IMR-90 (cell line): ENCODE data around the gene CEACAM20. TPM values are rescaled to one million over a fixed set of nuclear protein-coding genes. Genes with fewer than 3 reads are reported as not detected.

Source experiments
- ATAC-seq: fragments of 200-7000 bp; cut with Tn5 transposase; 2 replicates; pipeline ENCODE4 v1.9.1; 2020; ENCODE audit warnings: low read depth, mild to moderate bottlenecking, moderate library complexity
- BruUV-seq: library from RNA; stranded (reverse); fragments of 400-500 nt; replicated peaks from 2 replicates; lab custom pipeline; 2021; lab: Mats Ljungman, UMichigan
- CTCF ChIA-PET: fragments of 300-600 bp; formaldehyde crosslinking; extraction: SDS; loops from one replicate; lab custom pipeline; 2021; ENCODE audit warnings: antibody characterized with exemption; lab: Yijun Ruan, JAX
- POLR2A ChIA-PET: fragments of 300-600 bp; sonication (Branson Sonifier 250); formaldehyde crosslinking; loops from one replicate; lab custom pipeline; 2022; ENCODE audit warnings: antibody characterized with exemption; ENCODE audit not compliant: unreplicated experiment; lab: Charles Lee
- DNase-seq: peaks from one replicate; pipeline ENCODE4 v3.0.0; 2013
- H2AFZ ChIP-seq: replicated peaks from 2 replicates; pipeline ENCODE3; 2013; ENCODE audit warnings: low read length, mild to moderate bottlenecking; ENCODE audit not compliant: poor library complexity
- H2AK5ac ChIP-seq: 2 replicates; pipeline ENCODE4 v1.6.1; 2013; ENCODE audit warnings: low read depth, low read length, inconsistent platforms
- H2AK9ac ChIP-seq: replicated peaks from 2 replicates; pipeline ENCODE3; 2013; ENCODE audit warnings: mild to moderate bottlenecking, low read depth, low read length, moderate library complexity; ENCODE audit not compliant: poor library complexity
- H2BK120ac ChIP-seq: 2 replicates; pipeline ENCODE4 v1.6.1; 2013; ENCODE audit warnings: low read depth, low read length, inconsistent platforms
- H2BK15ac ChIP-seq: 3 replicates; pipeline ENCODE4 v1.6.1; 2013; ENCODE audit warnings: low read depth, low read length, inconsistent platforms
- H2BK20ac ChIP-seq: 2 replicates; pipeline ENCODE4 v1.6.1; 2013; ENCODE audit warnings: low read depth, mild to moderate bottlenecking, inconsistent platforms, low read length, moderate library complexity
- H2BK5ac ChIP-seq: 2 replicates; pipeline ENCODE4 v1.6.1; 2013; ENCODE audit warnings: mild to moderate bottlenecking, low read depth, low read length, inconsistent platforms; ENCODE audit not compliant: poor library complexity, severe bottlenecking
- H3K14ac ChIP-seq: replicated peaks from 2 replicates; pipeline ENCODE4 v1.6.1; 2013; ENCODE audit warnings: low read depth, low read length, inconsistent platforms
- H3K18ac ChIP-seq: 2 replicates; pipeline ENCODE4 v1.6.1; 2013; ENCODE audit warnings: low read depth, low read length, control low read depth
- H3K23ac ChIP-seq: 2 replicates; pipeline ENCODE4 v1.6.1; 2013; ENCODE audit warnings: low read depth, low read length, inconsistent platforms
- H3K27ac ChIP-seq: 2 replicates; pipeline ENCODE4 v1.5.1; 2013; ENCODE audit warnings: mild to moderate bottlenecking, control low read depth, low read length; ENCODE audit not compliant: insufficient read depth
- H3K27me3 ChIP-seq: 2 replicates; pipeline ENCODE4 v1.6.1; 2013; ENCODE audit warnings: low read length; ENCODE audit not compliant: control insufficient read depth, insufficient read depth
- H3K36me3 ChIP-seq: 2 replicates; pipeline ENCODE4 v1.6.1; 2013; ENCODE audit warnings: low read length, mixed read lengths; ENCODE audit not compliant: control insufficient read depth, insufficient read depth
- H3K4ac ChIP-seq: 2 replicates; pipeline ENCODE4 v1.6.1; 2013; ENCODE audit warnings: low read depth, low read length, inconsistent platforms
- H3K4me1 ChIP-seq: 2 replicates; pipeline ENCODE4 v1.6.1; 2013; ENCODE audit warnings: low read length, mixed read lengths; ENCODE audit not compliant: control insufficient read depth, insufficient read depth
- H3K4me2 ChIP-seq: 2 replicates; pipeline ENCODE4 v1.6.1; 2013; ENCODE audit warnings: low read depth, mild to moderate bottlenecking, control low read depth, low read length, moderate library complexity
- H3K4me3 ChIP-seq: 2 replicates; pipeline ENCODE4 v1.5.1; 2013; ENCODE audit warnings: low read depth, mild to moderate bottlenecking, control low read depth, low read length, moderate library complexity; ENCODE audit not compliant: insufficient read depth
- H3K56ac ChIP-seq: 2 replicates; pipeline ENCODE4 v1.6.1; 2013; ENCODE audit warnings: low read length, inconsistent platforms; ENCODE audit not compliant: insufficient read depth; ENCODE audit errors: extremely low read depth
- H3K79me1 ChIP-seq, 2 experiments: 2 replicates each; pipeline ENCODE4 v1.6.1; 2013; ENCODE audit warnings: low read length in 2 of 2, inconsistent platforms in 1 of 2, low read depth in 1 of 2
- H3K9ac ChIP-seq: 2 replicates; pipeline ENCODE4 v1.6.1; 2013; ENCODE audit warnings: low read depth, low read length, control low read depth
- H3K9me1 ChIP-seq: 2 replicates; pipeline ENCODE4 v1.6.1; 2013; ENCODE audit warnings: low read length, inconsistent platforms; ENCODE audit not compliant: insufficient read depth
- H3K9me3 ChIP-seq: 2 replicates; pipeline ENCODE4 v1.6.1; 2013; ENCODE audit warnings: low read length; ENCODE audit not compliant: control insufficient read depth, insufficient read depth
- H4K20me1 ChIP-seq: 2 replicates; pipeline ENCODE4 v1.6.1; 2013; ENCODE audit warnings: low read length, inconsistent platforms; ENCODE audit not compliant: insufficient read depth
- H4K5ac ChIP-seq: 2 replicates; pipeline ENCODE4 v1.6.1; 2013; ENCODE audit warnings: mild to moderate bottlenecking, low read depth, low read length, control low read depth
- H4K8ac ChIP-seq, 2 experiments: 2 replicates each; pipeline ENCODE4 v1.6.1; 2013; ENCODE audit warnings: low read depth in 2 of 2, low read length in 2 of 2, control low read depth in 1 of 2, inconsistent platforms in 1 of 2
- H4K91ac ChIP-seq: 2 replicates; pipeline ENCODE4 v1.6.1; 2013; ENCODE audit warnings: low read depth, low read length, inconsistent platforms; ENCODE audit not compliant: insufficient read depth
- BHLHE40 ChIP-seq: fragments of 150-350 bp; IDR thresholded peaks from 2 replicates; pipeline ENCODE4 v1.6.1; 2016; ENCODE audit warnings: mild to moderate bottlenecking, low read depth, low read length
- CEBPB ChIP-seq: IDR thresholded peaks from 2 replicates; pipeline ENCODE4 v1.6.1; 2012; ENCODE audit warnings: low read depth, low read length, improper control_type of control experiment
- CHD1 ChIP-seq: IDR thresholded peaks from 2 replicates; pipeline ENCODE4 v1.6.1; 2012; ENCODE audit warnings: low read depth, low read length, improper control_type of control experiment
- FOS ChIP-seq: fragments of 150-350 bp; IDR thresholded peaks from 2 replicates; pipeline ENCODE4 v1.6.1; 2016; ENCODE audit warnings: low read depth, low read length
- MAFK ChIP-seq: IDR thresholded peaks from 2 replicates; pipeline ENCODE4 v1.6.1; 2012; ENCODE audit warnings: low read depth, low read length, improper control_type of control experiment
- MAZ ChIP-seq: IDR thresholded peaks from 2 replicates; pipeline ENCODE4 v1.6.1; 2012; ENCODE audit warnings: low read depth, mild to moderate bottlenecking, low read length, improper control_type of control experiment, moderate library complexity, borderline replicate concordance
- MXI1 ChIP-seq: IDR thresholded peaks from 2 replicates; pipeline ENCODE4 v1.6.1; 2012; ENCODE audit warnings: low read depth, mild to moderate bottlenecking, low read length, moderate library complexity, borderline replicate concordance
- NFE2L2 ChIP-seq: fragments of 150-350 bp; IDR thresholded peaks from 2 replicates; pipeline ENCODE4 v1.6.1; 2016; ENCODE audit warnings: low read depth, mild to moderate bottlenecking, low read length
- POLR2A ChIP-seq: IDR thresholded peaks from 2 replicates; pipeline ENCODE4 v1.6.1; 2012; ENCODE audit warnings: mild to moderate bottlenecking, low read depth, low read length
- RAD21 ChIP-seq: IDR thresholded peaks from 2 replicates; pipeline ENCODE4 v1.6.1; 2012; ENCODE audit warnings: low read length, improper control_type of control experiment
- RCOR1 ChIP-seq: IDR thresholded peaks from 2 replicates; pipeline ENCODE4 v1.6.1; 2012; ENCODE audit warnings: mild to moderate bottlenecking, low read length, improper control_type of control experiment; ENCODE audit not compliant: insufficient replicate concordance
- RFX5 ChIP-seq: IDR thresholded peaks from 2 replicates; pipeline ENCODE4 v1.8.0; 2012; ENCODE audit warnings: low read depth, mild to moderate bottlenecking, low read length, moderate library complexity
- SMC3 ChIP-seq: fragments of 150-350 bp; IDR thresholded peaks from 2 replicates; pipeline ENCODE4 v1.6.1; 2016; ENCODE audit warnings: low read depth, mild to moderate bottlenecking, antibody characterized with exemption, low read length, moderate library complexity
- WGBS, 2 experiments: methylation state at CpG; one replicate each; pipeline versions ENCODE4 v1.1.5 to v1.1.7; 2013; ENCODE audit warnings: missing lambda C conversion rate in 2 of 2; ENCODE audit not compliant: insufficient read length in 1 of 2; ENCODE audit errors: extremely low coverage in 2 of 2; 5-methylcytosine and 5-hydroxymethylcytosine counted together
- dilution Hi-C: fragments of 300-500 bp; cut with HindIII; formaldehyde crosslinking; loops from one replicate; pipeline ENCODE4 v1.14.3; 2018; ENCODE audit warnings: low sequenced_read_pairs; ENCODE audit not compliant: unreplicated experiment
- in situ Hi-C: fragments of 300-500 bp; cut with MboI; formaldehyde crosslinking; loops from 3 replicates; pipeline ENCODE4 v1.14.3; 2019; ENCODE audit warnings: low sequenced_read_pairs, inconsistent platforms, mixed read lengths
- intact Hi-C: fragments of 100-400 bp; cut with micrococcal nuclease; formaldehyde crosslinking; loops from 2 replicates; pipeline ENCODE4 v1.10.0; 2022
- polyA plus RNA-seq, 3 experiments: library from polyadenylated mRNA; depleted of rRNA; stranded (reverse); fragments of >200 nt; gene quantifications; 2 replicates each; pipeline ENCODE4 v1.2.3, GENCODE V29; 2012; ENCODE audit warnings: low replicate concordance in 1 of 3
- total RNA-seq: library from RNA; depleted of rRNA; stranded (reverse); fragments of >200 nt; gene quantifications from 2 replicates; pipeline ENCODE4 v1.2.3, GENCODE V29; 2012
- TF ChIP-seq, protein P1 (sequence below): conservative IDR thresholded peaks from 2 replicates; pipeline ENCODE4 v1.5.1; 2012; ENCODE audit warnings: mild to moderate bottlenecking, low read depth, low read length, improper control_type of control experiment
- TF ChIP-seq, protein P2 (sequence below): fragments of 150-350 bp; IDR thresholded peaks from 2 replicates; pipeline ENCODE4 v1.6.1; 2017; ENCODE audit warnings: mild to moderate bottlenecking, antibody characterized with exemption, low read length, low read depth
- TF ChIP-seq, protein P3 (sequence below): fragments of 150-350 bp; IDR thresholded peaks from 2 replicates; pipeline ENCODE4 v1.6.1; 2016; ENCODE audit warnings: low read depth, mild to moderate bottlenecking, low read length, moderate library complexity, borderline replicate concordance

CEACAM20 gene
- total and polyA plus RNA-seq, 2 of the 4 experiments (the other 2 are of a cell fraction): not detected

DNA sequence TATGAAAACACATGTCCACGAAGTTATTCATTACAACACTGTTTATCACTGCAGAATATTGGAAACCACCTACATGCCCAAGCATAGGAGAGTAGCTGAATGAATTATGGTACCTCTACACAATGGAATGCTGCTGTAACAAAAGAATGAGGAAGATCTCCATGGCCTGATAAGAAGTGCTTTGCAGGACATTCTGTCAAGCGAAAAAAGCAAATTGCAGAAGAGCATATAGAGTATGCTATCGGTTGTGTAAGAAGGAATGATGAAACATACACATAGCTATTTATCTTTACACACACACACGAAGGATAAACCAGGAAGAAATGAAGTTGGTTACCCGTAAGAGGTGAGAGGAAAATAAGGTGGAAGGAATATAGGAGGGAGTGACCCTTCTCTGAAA is 37.5 kb upstream of the CEACAM20 start:
- Histone ChIP-seq H3K27ac (no peak overlapping the region), H4K8ac (no peak overlapping the region), H2AFZ (no peak overlapping the region), H4K20me1 (no peaks in the 10 kb centered on the region), H4K5ac (no peak overlapping the region), H2AK5ac (no peak overlapping the region), H2BK20ac (no peak overlapping the region), H4K91ac (no peak overlapping the region), H3K23ac (no peak overlapping the region), H3K4me3 (no peak overlapping the region), H2BK5ac (no peak overlapping the region), H3K36me3 (no peaks in the 10 kb centered on the region), H3K18ac (no peak overlapping the region), H3K27me3 (peaks cover 12% of the 10 kb centered on the region), H3K9me1 (no peaks in the 10 kb centered on the region), H3K56ac (no peak overlapping the region), H3K4ac (no peak overlapping the region), H2BK120ac (no peak overlapping the region), H3K4me1 (peaks cover 3% of the 10 kb centered on the region; the same call in 1 of the 2 replicates), H3K9me3 (no peaks in the 10 kb centered on the region), H2BK15ac (no peak overlapping the region), H3K79me1 (no peaks in the 10 kb centered on the region), H2AK9ac (no peak overlapping the region), H3K4me2 (no peak overlapping the region), H3K9ac (no peak overlapping the region), H3K14ac (no peak overlapping the region)
- dilution Hi-C loops (no loop called here), intact Hi-C loops (no loop called here), in situ Hi-C loops (loop anchor here (25.0 kb wide), 1 partner anchor 220 kb away; the partner anchor contains the start of gene CBLC)
- ATAC-seq (no peak), DNase-seq (no peak)
- WGBS, 2 experiments: no CpG with 5 or more reads among the region's 5 CpGs
- ChIA-PET POLR2A (no interaction called here), CTCF (no interaction called here)
- no TSS peak for BruUV-seq
- no peak for TF ChIP-seq MXI1
- no peak for TF ChIP-seq RAD21
- TF ChIP-seq, protein P1, sequence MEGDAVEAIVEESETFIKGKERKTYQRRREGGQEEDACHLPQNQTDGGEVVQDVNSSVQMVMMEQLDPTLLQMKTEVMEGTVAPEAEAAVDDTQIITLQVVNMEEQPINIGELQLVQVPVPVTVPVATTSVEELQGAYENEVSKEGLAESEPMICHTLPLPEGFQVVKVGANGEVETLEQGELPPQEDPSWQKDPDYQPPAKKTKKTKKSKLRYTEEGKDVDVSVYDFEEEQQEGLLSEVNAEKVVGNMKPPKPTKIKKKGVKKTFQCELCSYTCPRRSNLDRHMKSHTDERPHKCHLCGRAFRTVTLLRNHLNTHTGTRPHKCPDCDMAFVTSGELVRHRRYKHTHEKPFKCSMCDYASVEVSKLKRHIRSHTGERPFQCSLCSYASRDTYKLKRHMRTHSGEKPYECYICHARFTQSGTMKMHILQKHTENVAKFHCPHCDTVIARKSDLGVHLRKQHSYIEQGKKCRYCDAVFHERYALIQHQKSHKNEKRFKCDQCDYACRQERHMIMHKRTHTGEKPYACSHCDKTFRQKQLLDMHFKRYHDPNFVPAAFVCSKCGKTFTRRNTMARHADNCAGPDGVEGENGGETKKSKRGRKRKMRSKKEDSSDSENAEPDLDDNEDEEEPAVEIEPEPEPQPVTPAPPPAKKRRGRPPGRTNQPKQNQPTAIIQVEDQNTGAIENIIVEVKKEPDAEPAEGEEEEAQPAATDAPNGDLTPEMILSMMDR: no peak
- TF ChIP-seq BHLHE40: no peak
- TF ChIP-seq CEBPB: no peak
- no peak for TF ChIP-seq SMC3
- no peak for TF ChIP-seq RCOR1
- no peak for TF ChIP-seq NFE2L2
- TF ChIP-seq, protein P2, sequence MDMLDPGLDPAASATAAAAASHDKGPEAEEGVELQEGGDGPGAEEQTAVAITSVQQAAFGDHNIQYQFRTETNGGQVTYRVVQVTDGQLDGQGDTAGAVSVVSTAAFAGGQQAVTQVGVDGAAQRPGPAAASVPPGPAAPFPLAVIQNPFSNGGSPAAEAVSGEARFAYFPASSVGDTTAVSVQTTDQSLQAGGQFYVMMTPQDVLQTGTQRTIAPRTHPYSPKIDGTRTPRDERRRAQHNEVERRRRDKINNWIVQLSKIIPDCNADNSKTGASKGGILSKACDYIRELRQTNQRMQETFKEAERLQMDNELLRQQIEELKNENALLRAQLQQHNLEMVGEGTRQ: no peak
- no peak for TF ChIP-seq POLR2A
- TF ChIP-seq, protein P3, sequence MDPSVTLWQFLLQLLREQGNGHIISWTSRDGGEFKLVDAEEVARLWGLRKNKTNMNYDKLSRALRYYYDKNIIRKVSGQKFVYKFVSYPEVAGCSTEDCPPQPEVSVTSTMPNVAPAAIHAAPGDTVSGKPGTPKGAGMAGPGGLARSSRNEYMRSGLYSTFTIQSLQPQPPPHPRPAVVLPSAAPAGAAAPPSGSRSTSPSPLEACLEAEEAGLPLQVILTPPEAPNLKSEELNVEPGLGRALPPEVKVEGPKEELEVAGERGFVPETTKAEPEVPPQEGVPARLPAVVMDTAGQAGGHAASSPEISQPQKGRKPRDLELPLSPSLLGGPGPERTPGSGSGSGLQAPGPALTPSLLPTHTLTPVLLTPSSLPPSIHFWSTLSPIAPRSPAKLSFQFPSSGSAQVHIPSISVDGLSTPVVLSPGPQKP: no peak
- no peak for TF ChIP-seq RFX5
- no peak for TF ChIP-seq FOS
- TF ChIP-seq MAFK: no peak
- no peak for TF ChIP-seq MAZ
- TF ChIP-seq CHD1: no peak
